Panc1 (cell line): Measurements from ENCODE around the gene SPATA20. TPM values are rescaled to one million over a fixed set of nuclear protein-coding genes. Genes with fewer than 3 reads are reported as not detected.

Source experiments
- ATAC-seq: fragments of 200-7000 bp; cut with Tn5 transposase; 2 replicates; pipeline ENCODE4 v1.9.1; 2020; ENCODE audit warnings: mild to moderate bottlenecking, moderate library complexity
- BruUV-seq: library from RNA; stranded (reverse); fragments of 400-500 nt; replicated peaks from 2 replicates; lab custom pipeline; 2021; lab: Mats Ljungman, UMichigan
- CTCF ChIA-PET: fragments of 300-600 bp; sonication (Branson Sonifier 250); formaldehyde crosslinking; loops from one replicate; lab custom pipeline; 2022; ENCODE audit warnings: antibody characterized with exemption; lab: Charles Lee
- POLR2A ChIA-PET: fragments of 300-600 bp; sonication (Branson Sonifier 250); formaldehyde crosslinking; loops from one replicate; lab custom pipeline; 2022; ENCODE audit warnings: antibody characterized with exemption; lab: Charles Lee
- DNase-seq: peaks from one replicate; pipeline ENCODE4 v3.0.0-alpha.2; 2010; ENCODE audit warnings: low read depth, low spot score
- H3K27ac ChIP-seq: 2 replicates; pipeline ENCODE4 v1.5.1; 2011; ENCODE audit warnings: mild to moderate bottlenecking, low read length, inconsistent platforms
- H3K27me3 ChIP-seq: fragments of 200-500 bp; sonication (Bioruptor generic); 2 replicates; pipeline ENCODE4 v1.6.0; 2014; ENCODE audit warnings: low read length, inconsistent platforms; ENCODE audit not compliant: control insufficient read depth, insufficient read depth
- H3K36me3 ChIP-seq: fragments of 200-500 bp; sonication (Bioruptor generic); 2 replicates; pipeline ENCODE4 v1.5.1; 2014; ENCODE audit warnings: inconsistent platforms, mild to moderate bottlenecking, low read length, moderate library complexity; ENCODE audit not compliant: control insufficient read depth, insufficient read depth
- H3K4me1 ChIP-seq: 2 replicates; pipeline ENCODE4 v1.5.1; 2011; ENCODE audit warnings: inconsistent platforms, mild to moderate bottlenecking, low read length, moderate library complexity; ENCODE audit not compliant: control insufficient read depth, insufficient read depth
- H3K4me3 ChIP-seq, 2 experiments: 2 replicates each; pipeline ENCODE4 v1.5.1; 2011 to 2012; ENCODE audit warnings: low read depth in 2 of 2, low read length in 2 of 2, mild to moderate bottlenecking in 2 of 2, inconsistent platforms in 1 of 2, moderate library complexity in 1 of 2
- H3K9me3 ChIP-seq: fragments of 200-500 bp; sonication (Bioruptor generic); 2 replicates; pipeline ENCODE4 v1.5.1; 2014; ENCODE audit warnings: low read depth, mild to moderate bottlenecking, inconsistent platforms, low read length, moderate library complexity; ENCODE audit not compliant: control insufficient read depth, insufficient read depth
- POLR2AphosphoS5 ChIP-seq: IDR thresholded peaks from 2 replicates; pipeline ENCODE4 v1.6.1; 2012; ENCODE audit warnings: mild to moderate bottlenecking, low read depth, low read length, moderate library complexity
- REST ChIP-seq, 2 experiments: IDR thresholded peaks; 2 replicates each; pipeline ENCODE4 v1.6.1; 2011 to 2012; ENCODE audit warnings: low read depth in 2 of 2, control low read depth in 1 of 2, low read length in 1 of 2, mild to moderate bottlenecking in 1 of 2, moderate library complexity in 1 of 2; ENCODE audit not compliant: insufficient read depth in 1 of 2
- SIN3A ChIP-seq: IDR thresholded peaks from 2 replicates; pipeline ENCODE4 v1.6.1; 2012; ENCODE audit warnings: low read depth, mild to moderate bottlenecking, low read length, moderate library complexity, borderline replicate concordance; ENCODE audit not compliant: insufficient read depth
- TCF7L2 ChIP-seq: IDR thresholded peaks from 2 replicates; pipeline ENCODE4 v1.6.1; 2011; ENCODE audit warnings: mild to moderate bottlenecking, low read depth, low read length, inconsistent platforms
- in situ Hi-C: cut with HindIII; loops from 2 replicates; pipeline ENCODE4 v1.10.0; 2016; ENCODE audit warnings: low sequenced_read_pairs, low pct_unique_long_range_greater_than_20kb
- intact Hi-C: fragments of 100-400 bp; cut with micrococcal nuclease; formaldehyde crosslinking; loops from one replicate; pipeline ENCODE4 v1.10.0; 2022; ENCODE audit not compliant: unreplicated experiment
- total RNA-seq: library from RNA; stranded (reverse); gene quantifications from one replicate; pipeline ENCODE4 v1.2.1, GENCODE V29; 2021; ENCODE audit not compliant: unreplicated experiment
- TF ChIP-seq, protein P1 (sequence below): fragments of 450-650 bp; IDR thresholded peaks from 2 replicates; pipeline ENCODE4 v1.5.1; 2017; ENCODE audit warnings: mild to moderate bottlenecking

Gene SPATA20
- total RNA-seq, 1 experiment from 2014 or later, result 82.2 TPM

GRCh38 chr17:50601823-50602375 lies 54.9 kb downstream of the SPATA20 start:
- Histone ChIP-seq H3K27ac (no peak overlapping the region), H3K9me3 (no peaks in the 10 kb centered on the region), H3K4me1 (peaks cover 9% of the 10 kb centered on the region; the same call in 1 of the 2 replicates), H3K27me3 (no peaks in the 10 kb centered on the region), H3K36me3 (no peaks in the 10 kb centered on the region), H3K4me3 (no peak overlapping the region)
- POLR2A ChIA-PET, result no interaction called here
- DNase-seq (no peak), ATAC-seq (peak; percentile 32)
- intact Hi-C loops (no loop called here), in situ Hi-C loops (no loop called here)
- BruUV-seq, result no TSS peak
- TF ChIP-seq, protein P1, sequence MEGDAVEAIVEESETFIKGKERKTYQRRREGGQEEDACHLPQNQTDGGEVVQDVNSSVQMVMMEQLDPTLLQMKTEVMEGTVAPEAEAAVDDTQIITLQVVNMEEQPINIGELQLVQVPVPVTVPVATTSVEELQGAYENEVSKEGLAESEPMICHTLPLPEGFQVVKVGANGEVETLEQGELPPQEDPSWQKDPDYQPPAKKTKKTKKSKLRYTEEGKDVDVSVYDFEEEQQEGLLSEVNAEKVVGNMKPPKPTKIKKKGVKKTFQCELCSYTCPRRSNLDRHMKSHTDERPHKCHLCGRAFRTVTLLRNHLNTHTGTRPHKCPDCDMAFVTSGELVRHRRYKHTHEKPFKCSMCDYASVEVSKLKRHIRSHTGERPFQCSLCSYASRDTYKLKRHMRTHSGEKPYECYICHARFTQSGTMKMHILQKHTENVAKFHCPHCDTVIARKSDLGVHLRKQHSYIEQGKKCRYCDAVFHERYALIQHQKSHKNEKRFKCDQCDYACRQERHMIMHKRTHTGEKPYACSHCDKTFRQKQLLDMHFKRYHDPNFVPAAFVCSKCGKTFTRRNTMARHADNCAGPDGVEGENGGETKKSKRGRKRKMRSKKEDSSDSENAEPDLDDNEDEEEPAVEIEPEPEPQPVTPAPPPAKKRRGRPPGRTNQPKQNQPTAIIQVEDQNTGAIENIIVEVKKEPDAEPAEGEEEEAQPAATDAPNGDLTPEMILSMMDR, result no peak
- TF ChIP-seq TCF7L2, result no peak
- TF ChIP-seq REST (IDR thresholded peaks at IDR 0.05; ENCODE audit: insufficient read depth in 1 of 2, low read depth in 2 of 2, low read length in 1 of 2), result no peak
- CTCF ChIA-PET, result interaction anchor here (0.7 kb wide), 1 partner anchor 459 kb away, joined by 3 read pairs; no protein-coding TSS in a partner anchor

DNA sequence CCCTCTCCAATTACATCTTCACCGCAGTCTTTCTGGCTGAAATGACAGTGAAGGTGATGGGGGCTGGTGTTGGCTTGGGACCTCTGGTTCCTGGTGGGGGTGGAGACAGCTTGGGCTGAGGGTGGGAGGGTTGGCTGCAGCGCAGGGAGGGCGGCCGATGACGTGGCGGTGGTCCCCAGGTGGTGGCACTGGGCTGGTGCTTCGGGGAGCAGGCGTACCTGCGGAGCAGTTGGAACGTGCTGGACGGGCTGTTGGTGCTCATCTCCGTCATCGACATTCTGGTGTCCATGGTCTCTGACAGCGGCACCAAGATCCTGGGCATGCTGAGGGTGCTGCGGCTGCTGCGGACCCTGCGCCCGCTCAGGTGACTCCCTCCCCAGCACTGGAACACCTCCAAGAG lies 55.9 kb downstream of the SPATA20 start:
- in situ Hi-C loops (no loop called here), intact Hi-C loops (no loop called here)
- DNase-seq (no peak), ATAC-seq (no peak)
- no peaks in the 10 kb centered on the region for H3K36me3 ChIP-seq
- no peak overlapping the region for H3K27ac ChIP-seq
- no peak overlapping the region for H3K4me3 ChIP-seq
- BruUV-seq, result no TSS peak
- no peaks in the 10 kb centered on the region for H3K9me3 ChIP-seq
- POLR2A ChIA-PET, result interaction anchor here (0.7 kb wide), 1 partner anchor 374 kb away, joined by 4 read pairs; no protein-coding TSS in a partner anchor
- H3K4me1 ChIP-seq, result peaks cover 9% of the 10 kb centered on the region; the same call in 1 of the 2 replicates
- H3K27me3 ChIP-seq, result no peaks in the 10 kb centered on the region
- CTCF ChIA-PET, result no interaction called here
- TF ChIP-seq POLR2AphosphoS5 (no peak), SIN3A (no peak), REST (IDR thresholded peaks at IDR 0.05; ENCODE audit: insufficient read depth in 1 of 2, low read depth in 2 of 2, low read length in 1 of 2) (no peak), TCF7L2 (no peak)
- TF ChIP-seq, protein P1, result no peak
